Skin of body (tissue), 2 donors: ENCODE measurements around the gene BMP5. TPM values are rescaled to one million over a fixed set of nuclear protein-coding genes. Genes with fewer than 3 reads are reported as not detected.

Source experiments
- DNase-seq: peaks from one replicate; lab custom pipeline; 2025; lab: John Stamatoyannopoulos, UW
- total RNA-seq: library from RNA; depleted of rRNA; stranded (reverse); fragments of >200 nt; gene quantifications from one replicate; pipeline ENCODE4 v1.2.3, GENCODE V29; 2014

BMP5 gene
- total RNA-seq, 1 donor from 2014 or later: 5.0 TPM

- DNase-seq: no peak
Observed at GRCh38 chr6:55812509-55812908, 62.9 kb downstream of the BMP5 start.

GRCh38 chr6:55811074-55811473, 64.3 kb downstream of the BMP5 start:
- no peak for DNase-seq

- DNase-seq: no peak
Observed at GRCh38 chr6:55802259-55802658, 73.1 kb downstream of the BMP5 start.

GRCh38 chr6:55798571-55798970, 76.8 kb downstream of the BMP5 start:
- DNase-seq: no peak

- no peak for DNase-seq
Observed at GRCh38 chr6:55794136-55794812, 81.1 kb downstream of the BMP5 start.

GRCh38 chr6:55785273-55785672, 90.1 kb downstream of the BMP5 start:
- DNase-seq: no peak

- no peak for DNase-seq
Observed at GRCh38 chr6:55782275-55782674, 93.1 kb downstream of the BMP5 start.

- DNase-seq: no peak
Observed at GRCh38 chr6:55778705-55779104, 96.7 kb downstream of the BMP5 start.

- DNase-seq: no peak
Observed at GRCh38 chr6:55777469-55777868, 97.9 kb downstream of the BMP5 start.

- DNase-seq: no peak
Observed at GRCh38 chr6:55776113-55776512, 99.3 kb downstream of the BMP5 start.

- DNase-seq: no peak
Observed at GRCh38 chr6:55775029-55775318, 100.4 kb downstream of the BMP5 start.

- no peak for DNase-seq
Observed at GRCh38 chr6:55774286-55775028, 100.9 kb downstream of the BMP5 start.

- no peak for DNase-seq
Observed at GRCh38 chr6:55773620-55774216, 101.7 kb downstream of the BMP5 start.

- no peak for DNase-seq
Observed at GRCh38 chr6:55772730-55773129, 102.7 kb downstream of the BMP5 start.

- DNase-seq: no peak
Observed at GRCh38 chr6:55759536-55759935, 115.9 kb downstream of the BMP5 start.

- DNase-seq: no peak
Observed at GRCh38 chr6:55758156-55758937, 117.0 kb downstream of the BMP5 start.

GRCh38 chr6:55756531-55757031, 118.8 kb downstream of the BMP5 start:
- peak; percentile 5 for DNase-seq

- no peak for DNase-seq
Observed at GRCh38 chr6:55748880-55749279, 126.5 kb downstream of the BMP5 start.

GRCh38 chr6:55746473-55746872, 128.9 kb downstream of the BMP5 start:
- no peak for DNase-seq

- DNase-seq: no peak
Observed at GRCh38 chr6:55734256-55734655, 141.1 kb downstream of the BMP5 start.

- no peak for DNase-seq
Observed at GRCh38 chr6:55729665-55730064, 145.7 kb downstream of the BMP5 start.

- DNase-seq: no peak
Observed at GRCh38 chr6:55726144-55726543, 149.2 kb downstream of the BMP5 start.
